ENCODE results near the gene GPATCH1.
"Not testable (repeated sequence)": the region's sequence is repeated elsewhere in the genome, so short reads cannot be mapped to it uniquely, and the experiment has no call there.

Gene GPATCH1

GRCh38 chr19:33080761-33081681, at the start of gene GPATCH1:
GPATCH1 (plus strand) TSS chr19:33081181; CDS start chr19:33081194, 13 bp downstream.
- peak; percentile 92 for DNase-seq (ENCODE audit: insufficient read length, low spot score)
- no peak for FAIRE-seq
- TF ChIP-seq POLR2A (IDR thresholded peaks at IDR 0.05; ENCODE audit: low read depth, low read length) = peak; percentile 76

- TF ChIP-seq POLR2A (IDR thresholded peaks at IDR 0.05; ENCODE audit: low read depth, low read length) = no peak
- DNase-seq (ENCODE audit: insufficient read length, low spot score) = no peak
- FAIRE-seq = no peak
Measured at GRCh38 chr19:33032218-33032781, 48.7 kb upstream of the GPATCH1 start.

- TF ChIP-seq POLR2A (IDR thresholded peaks at IDR 0.05; ENCODE audit: low read depth, low read length) = no peak
- FAIRE-seq (no peak), DNase-seq (ENCODE audit: insufficient read length, low spot score) (no peak)
Measured at GRCh38 chr19:33035461-33035860, 45.5 kb upstream of the GPATCH1 start.

GRCh38 chr19:33036370-33037167, 44.4 kb upstream of the GPATCH1 start:
- FAIRE-seq; DNase-seq (ENCODE audit: insufficient read length, low spot score): not testable (repeated sequence)

GRCh38 chr19:33037168-33038025, 43.6 kb upstream of the GPATCH1 start:
- FAIRE-seq; DNase-seq (ENCODE audit: insufficient read length, low spot score): not testable (repeated sequence)

- no peak for TF ChIP-seq POLR2A (IDR thresholded peaks at IDR 0.05; ENCODE audit: low read depth, low read length)
- FAIRE-seq = no peak
- no peak for DNase-seq (ENCODE audit: insufficient read length, low spot score)
Measured at GRCh38 chr19:33039108-33039599, 41.8 kb upstream of the GPATCH1 start.

- FAIRE-seq (no peak), DNase-seq (ENCODE audit: insufficient read length, low spot score) (no peak)
- TF ChIP-seq POLR2A (IDR thresholded peaks at IDR 0.05; ENCODE audit: low read depth, low read length) = no peak
Measured at GRCh38 chr19:33039815-33040214, 41.2 kb upstream of the GPATCH1 start.

- FAIRE-seq (no peak), DNase-seq (ENCODE audit: insufficient read length, low spot score) (no peak)
- no peak for TF ChIP-seq POLR2A (IDR thresholded peaks at IDR 0.05; ENCODE audit: low read depth, low read length)
Measured at GRCh38 chr19:33040994-33041827, 39.8 kb upstream of the GPATCH1 start.

- DNase-seq (ENCODE audit: insufficient read length, low spot score); FAIRE-seq: not testable (repeated sequence)
Measured at GRCh38 chr19:33041828-33042160, 39.2 kb upstream of the GPATCH1 start.

GRCh38 chr19:33047422-33047821, 33.6 kb upstream of the GPATCH1 start:
- no peak for FAIRE-seq
- TF ChIP-seq POLR2A (IDR thresholded peaks at IDR 0.05; ENCODE audit: low read depth, low read length) = no peak
- DNase-seq (ENCODE audit: insufficient read length, low spot score) = no peak

GRCh38 chr19:33048806-33049676, 31.9 kb upstream of the GPATCH1 start:
- TF ChIP-seq POLR2A (IDR thresholded peaks at IDR 0.05; ENCODE audit: low read depth, low read length) = no peak
- FAIRE-seq (no peak), DNase-seq (ENCODE audit: insufficient read length, low spot score) (no peak)

- no peak for DNase-seq (ENCODE audit: insufficient read length, low spot score)
- FAIRE-seq = no peak
- TF ChIP-seq POLR2A (IDR thresholded peaks at IDR 0.05; ENCODE audit: low read depth, low read length) = no peak
Measured at GRCh38 chr19:33050110-33050509, 30.9 kb upstream of the GPATCH1 start.
